IMR-90 (cell line): Measurements from ENCODE around the gene STXBP6. TPM values are rescaled to one million over a fixed set of nuclear protein-coding genes. Genes with fewer than 3 reads are reported as not detected.

ENCODE experiments used
- ATAC-seq: fragments of 200-7000 bp; cut with Tn5 transposase; 2 replicates; pipeline ENCODE4 v1.9.1; 2020; ENCODE audit warnings: low read depth, mild to moderate bottlenecking, moderate library complexity
- BruUV-seq: library from RNA; stranded (reverse); fragments of 400-500 nt; replicated peaks from 2 replicates; lab custom pipeline; 2021; lab: Mats Ljungman, UMichigan
- CTCF ChIA-PET: fragments of 300-600 bp; formaldehyde crosslinking; extraction: SDS; loops from one replicate; lab custom pipeline; 2021; ENCODE audit warnings: antibody characterized with exemption; lab: Yijun Ruan, JAX
- POLR2A ChIA-PET: fragments of 300-600 bp; sonication (Branson Sonifier 250); formaldehyde crosslinking; loops from one replicate; lab custom pipeline; 2022; ENCODE audit warnings: antibody characterized with exemption; ENCODE audit not compliant: unreplicated experiment; lab: Charles Lee
- DNase-seq: peaks from one replicate; pipeline ENCODE4 v3.0.0; 2013
- H2AFZ ChIP-seq: replicated peaks from 2 replicates; pipeline ENCODE3; 2013; ENCODE audit warnings: low read length, mild to moderate bottlenecking; ENCODE audit not compliant: poor library complexity
- H2AK5ac ChIP-seq: 2 replicates; pipeline ENCODE4 v1.6.1; 2013; ENCODE audit warnings: low read depth, low read length, inconsistent platforms
- H2AK9ac ChIP-seq: replicated peaks from 2 replicates; pipeline ENCODE3; 2013; ENCODE audit warnings: mild to moderate bottlenecking, low read depth, low read length, moderate library complexity; ENCODE audit not compliant: poor library complexity
- H2BK120ac ChIP-seq: 2 replicates; pipeline ENCODE4 v1.6.1; 2013; ENCODE audit warnings: low read depth, low read length, inconsistent platforms
- H2BK15ac ChIP-seq: 3 replicates; pipeline ENCODE4 v1.6.1; 2013; ENCODE audit warnings: low read depth, low read length, inconsistent platforms
- H2BK20ac ChIP-seq: 2 replicates; pipeline ENCODE4 v1.6.1; 2013; ENCODE audit warnings: low read depth, mild to moderate bottlenecking, inconsistent platforms, low read length, moderate library complexity
- H2BK5ac ChIP-seq: 2 replicates; pipeline ENCODE4 v1.6.1; 2013; ENCODE audit warnings: mild to moderate bottlenecking, low read depth, low read length, inconsistent platforms; ENCODE audit not compliant: poor library complexity, severe bottlenecking
- H3K14ac ChIP-seq: replicated peaks from 2 replicates; pipeline ENCODE4 v1.6.1; 2013; ENCODE audit warnings: low read depth, low read length, inconsistent platforms
- H3K18ac ChIP-seq: 2 replicates; pipeline ENCODE4 v1.6.1; 2013; ENCODE audit warnings: low read depth, low read length, control low read depth
- H3K23ac ChIP-seq: 2 replicates; pipeline ENCODE4 v1.6.1; 2013; ENCODE audit warnings: low read depth, low read length, inconsistent platforms
- H3K27ac ChIP-seq: 2 replicates; pipeline ENCODE4 v1.5.1; 2013; ENCODE audit warnings: mild to moderate bottlenecking, control low read depth, low read length; ENCODE audit not compliant: insufficient read depth
- H3K27me3 ChIP-seq: 2 replicates; pipeline ENCODE4 v1.6.1; 2013; ENCODE audit warnings: low read length; ENCODE audit not compliant: control insufficient read depth, insufficient read depth
- H3K36me3 ChIP-seq: 2 replicates; pipeline ENCODE4 v1.6.1; 2013; ENCODE audit warnings: low read length, mixed read lengths; ENCODE audit not compliant: control insufficient read depth, insufficient read depth
- H3K4ac ChIP-seq: 2 replicates; pipeline ENCODE4 v1.6.1; 2013; ENCODE audit warnings: low read depth, low read length, inconsistent platforms
- H3K4me1 ChIP-seq: 2 replicates; pipeline ENCODE4 v1.6.1; 2013; ENCODE audit warnings: low read length, mixed read lengths; ENCODE audit not compliant: control insufficient read depth, insufficient read depth
- H3K4me2 ChIP-seq: 2 replicates; pipeline ENCODE4 v1.6.1; 2013; ENCODE audit warnings: low read depth, mild to moderate bottlenecking, control low read depth, low read length, moderate library complexity
- H3K4me3 ChIP-seq: 2 replicates; pipeline ENCODE4 v1.5.1; 2013; ENCODE audit warnings: low read depth, mild to moderate bottlenecking, control low read depth, low read length, moderate library complexity; ENCODE audit not compliant: insufficient read depth
- H3K56ac ChIP-seq: 2 replicates; pipeline ENCODE4 v1.6.1; 2013; ENCODE audit warnings: low read length, inconsistent platforms; ENCODE audit not compliant: insufficient read depth; ENCODE audit errors: extremely low read depth
- H3K79me1 ChIP-seq, 2 experiments: 2 replicates each; pipeline ENCODE4 v1.6.1; 2013; ENCODE audit warnings: low read length in 2 of 2, inconsistent platforms in 1 of 2, low read depth in 1 of 2
- H3K9ac ChIP-seq: 2 replicates; pipeline ENCODE4 v1.6.1; 2013; ENCODE audit warnings: low read depth, low read length, control low read depth
- H3K9me1 ChIP-seq: 2 replicates; pipeline ENCODE4 v1.6.1; 2013; ENCODE audit warnings: low read length, inconsistent platforms; ENCODE audit not compliant: insufficient read depth
- H3K9me3 ChIP-seq: 2 replicates; pipeline ENCODE4 v1.6.1; 2013; ENCODE audit warnings: low read length; ENCODE audit not compliant: control insufficient read depth, insufficient read depth
- H4K20me1 ChIP-seq: 2 replicates; pipeline ENCODE4 v1.6.1; 2013; ENCODE audit warnings: low read length, inconsistent platforms; ENCODE audit not compliant: insufficient read depth
- H4K5ac ChIP-seq: 2 replicates; pipeline ENCODE4 v1.6.1; 2013; ENCODE audit warnings: mild to moderate bottlenecking, low read depth, low read length, control low read depth
- H4K8ac ChIP-seq, 2 experiments: 2 replicates each; pipeline ENCODE4 v1.6.1; 2013; ENCODE audit warnings: low read depth in 2 of 2, low read length in 2 of 2, control low read depth in 1 of 2, inconsistent platforms in 1 of 2
- H4K91ac ChIP-seq: 2 replicates; pipeline ENCODE4 v1.6.1; 2013; ENCODE audit warnings: low read depth, low read length, inconsistent platforms; ENCODE audit not compliant: insufficient read depth
- BHLHE40 ChIP-seq: fragments of 150-350 bp; IDR thresholded peaks from 2 replicates; pipeline ENCODE4 v1.6.1; 2016; ENCODE audit warnings: mild to moderate bottlenecking, low read depth, low read length
- CEBPB ChIP-seq: IDR thresholded peaks from 2 replicates; pipeline ENCODE4 v1.6.1; 2012; ENCODE audit warnings: low read depth, low read length, improper control_type of control experiment
- CHD1 ChIP-seq: IDR thresholded peaks from 2 replicates; pipeline ENCODE4 v1.6.1; 2012; ENCODE audit warnings: low read depth, low read length, improper control_type of control experiment
- CTCF ChIP-seq: conservative IDR thresholded peaks from 2 replicates; pipeline ENCODE4 v1.5.1; 2012; ENCODE audit warnings: mild to moderate bottlenecking, low read depth, low read length, improper control_type of control experiment
- ELK1 ChIP-seq: fragments of 150-350 bp; IDR thresholded peaks from 2 replicates; pipeline ENCODE4 v1.6.1; 2016; ENCODE audit warnings: low read depth, mild to moderate bottlenecking, low read length, moderate library complexity, borderline replicate concordance
- FOS ChIP-seq: fragments of 150-350 bp; IDR thresholded peaks from 2 replicates; pipeline ENCODE4 v1.6.1; 2016; ENCODE audit warnings: low read depth, low read length
- MAFK ChIP-seq: IDR thresholded peaks from 2 replicates; pipeline ENCODE4 v1.6.1; 2012; ENCODE audit warnings: low read depth, low read length, improper control_type of control experiment
- MAZ ChIP-seq: IDR thresholded peaks from 2 replicates; pipeline ENCODE4 v1.6.1; 2012; ENCODE audit warnings: low read depth, mild to moderate bottlenecking, low read length, improper control_type of control experiment, moderate library complexity, borderline replicate concordance
- MXI1 ChIP-seq: IDR thresholded peaks from 2 replicates; pipeline ENCODE4 v1.6.1; 2012; ENCODE audit warnings: low read depth, mild to moderate bottlenecking, low read length, moderate library complexity, borderline replicate concordance
- NFE2L2 ChIP-seq: fragments of 150-350 bp; IDR thresholded peaks from 2 replicates; pipeline ENCODE4 v1.6.1; 2016; ENCODE audit warnings: low read depth, mild to moderate bottlenecking, low read length
- POLR2A ChIP-seq: IDR thresholded peaks from 2 replicates; pipeline ENCODE4 v1.6.1; 2012; ENCODE audit warnings: mild to moderate bottlenecking, low read depth, low read length
- RCOR1 ChIP-seq: IDR thresholded peaks from 2 replicates; pipeline ENCODE4 v1.6.1; 2012; ENCODE audit warnings: mild to moderate bottlenecking, low read length, improper control_type of control experiment; ENCODE audit not compliant: insufficient replicate concordance
- RFX5 ChIP-seq: IDR thresholded peaks from 2 replicates; pipeline ENCODE4 v1.8.0; 2012; ENCODE audit warnings: low read depth, mild to moderate bottlenecking, low read length, moderate library complexity
- SMC3 ChIP-seq: fragments of 150-350 bp; IDR thresholded peaks from 2 replicates; pipeline ENCODE4 v1.6.1; 2016; ENCODE audit warnings: low read depth, mild to moderate bottlenecking, antibody characterized with exemption, low read length, moderate library complexity
- USF2 ChIP-seq: fragments of 150-350 bp; IDR thresholded peaks from 2 replicates; pipeline ENCODE4 v1.6.1; 2017; ENCODE audit warnings: mild to moderate bottlenecking, antibody characterized with exemption, low read length, low read depth
- WGBS, 2 experiments: methylation state at CpG; one replicate each; pipeline versions ENCODE4 v1.1.5 to v1.1.7; 2013; ENCODE audit warnings: missing lambda C conversion rate in 2 of 2; ENCODE audit not compliant: insufficient read length in 1 of 2; ENCODE audit errors: extremely low coverage in 2 of 2; 5-methylcytosine and 5-hydroxymethylcytosine counted together
- dilution Hi-C: fragments of 300-500 bp; cut with HindIII; formaldehyde crosslinking; loops from one replicate; pipeline ENCODE4 v1.14.3; 2018; ENCODE audit warnings: low sequenced_read_pairs; ENCODE audit not compliant: unreplicated experiment
- in situ Hi-C: fragments of 300-500 bp; cut with MboI; formaldehyde crosslinking; loops from 3 replicates; pipeline ENCODE4 v1.14.3; 2019; ENCODE audit warnings: low sequenced_read_pairs, inconsistent platforms, mixed read lengths
- intact Hi-C: fragments of 100-400 bp; cut with micrococcal nuclease; formaldehyde crosslinking; loops from 2 replicates; pipeline ENCODE4 v1.10.0; 2022
- polyA plus RNA-seq, 3 experiments: library from polyadenylated mRNA; depleted of rRNA; stranded (reverse); fragments of >200 nt; gene quantifications; 2 replicates each; pipeline ENCODE4 v1.2.3, GENCODE V29; 2012; ENCODE audit warnings: low replicate concordance in 1 of 3
- total RNA-seq: library from RNA; depleted of rRNA; stranded (reverse); fragments of >200 nt; gene quantifications from 2 replicates; pipeline ENCODE4 v1.2.3, GENCODE V29; 2012

Gene STXBP6
- total and polyA plus RNA-seq, 2 of the 4 experiments (the other 2 are of a cell fraction) = 14.2 to 14.3 TPM

GRCh38 chr14:24991821-24992220, 58.1 kb downstream of the STXBP6 start:
- Histone ChIP-seq H3K79me1 (no peaks in the 10 kb centered on the region), H4K20me1 (no peaks in the 10 kb centered on the region), H3K9me1 (no peaks in the 10 kb centered on the region), H3K27ac (no peak overlapping the region), H3K23ac (no peak overlapping the region), H3K18ac (no peak overlapping the region), H2AK5ac (no peak overlapping the region), H3K36me3 (no peaks in the 10 kb centered on the region), H3K4me2 (no peak overlapping the region), H4K91ac (no peak overlapping the region), H3K9ac (no peak overlapping the region), H2AK9ac (no peak overlapping the region), H2BK15ac (no peak overlapping the region), H4K8ac (no peak overlapping the region), H3K27me3 (peaks cover 2% of the 10 kb centered on the region), H4K5ac (no peak overlapping the region), H3K9me3 (no peaks in the 10 kb centered on the region), H3K4me1 (no peaks in the 10 kb centered on the region), H2BK5ac (no peak overlapping the region), H2BK120ac (no peak overlapping the region), H2BK20ac (no peak overlapping the region), H2AFZ (no peak overlapping the region), H3K56ac (no peak overlapping the region), H3K4ac (no peak overlapping the region), H3K4me3 (no peak overlapping the region), H3K14ac (no peak overlapping the region)
- WGBS, 2 experiments = 71% methylated on average over 3 of the region's 6 CpGs; no CpG with 5 or more reads in 1 of the 2 experiments
- ATAC-seq = no peak
- dilution Hi-C loops = no loop called here
- BruUV-seq = no TSS peak
- in situ Hi-C loops = no loop called here
- intact Hi-C loops = no loop called here
- DNase-seq = no peak
- POLR2A ChIA-PET = no interaction called here
- CTCF ChIA-PET = no interaction called here
- TF ChIP-seq USF2 = no peak
- TF ChIP-seq NFE2L2 = no peak
- TF ChIP-seq RFX5 = no peak
- TF ChIP-seq CEBPB = no peak
- no peak for TF ChIP-seq CHD1
- no peak for TF ChIP-seq RCOR1
- TF ChIP-seq SMC3 = no peak
- TF ChIP-seq CTCF = no peak
- no peak for TF ChIP-seq POLR2A
- no peak for TF ChIP-seq MAZ
- TF ChIP-seq BHLHE40 = no peak
- TF ChIP-seq FOS = no peak
- TF ChIP-seq MAFK = no peak
- TF ChIP-seq MXI1 = no peak
- no peak for TF ChIP-seq ELK1
